NCI-H1105 (cell line): ENCODE data around the gene PLXNA4.
A peak's percentile ranks its signal among the peaks of the same experiment; 100 is the strongest.
"Not testable (repeated sequence)": the region's sequence is repeated elsewhere in the genome, so short reads cannot be mapped to it uniquely, and the experiment has no call there.

Source experiments
- DNase-seq: peaks from one replicate; lab custom pipeline; 2025; lab: John Stamatoyannopoulos, UW

PLXNA4 gene

GRCh38 chr7:132575982-132576720 lies at the start of gene PLXNA4:
Gene PLXNA4 (minus strand): TSS chr7:132576470. CDS start chr7:132508693, 67,777 bp downstream.
- DNase-seq, result peak; percentile 35

- no peak for DNase-seq
Measured at GRCh38 chr7:132625651-132626050, 49.4 kb upstream of the PLXNA4 start.

GRCh38 chr7:132622081-132622480 lies 45.8 kb upstream of the PLXNA4 start:
- no peak for DNase-seq

GRCh38 chr7:132619967-132620366 lies 43.7 kb upstream of the PLXNA4 start:
- DNase-seq, result no peak

GRCh38 chr7:132618956-132619305 lies 42.7 kb upstream of the PLXNA4 start:
- DNase-seq, result no peak

GRCh38 chr7:132618271-132618955 lies 42.1 kb upstream of the PLXNA4 start:
- no peak for DNase-seq

GRCh38 chr7:132614428-132615318 lies 38.4 kb upstream of the PLXNA4 start:
- no peak for DNase-seq

GRCh38 chr7:132613737-132614136 lies 37.5 kb upstream of the PLXNA4 start:
- no peak for DNase-seq

GRCh38 chr7:132610995-132611394 lies 34.7 kb upstream of the PLXNA4 start:
- DNase-seq, result no peak

GRCh38 chr7:132609906-132610520 lies 33.7 kb upstream of the PLXNA4 start:
- DNase-seq, result no peak

- no peak for DNase-seq
Measured at GRCh38 chr7:132609222-132609621, 33.0 kb upstream of the PLXNA4 start.

GRCh38 chr7:132608523-132608922 lies 32.3 kb upstream of the PLXNA4 start:
- DNase-seq, result no peak

GRCh38 chr7:132607656-132608055 lies 31.4 kb upstream of the PLXNA4 start:
- no peak for DNase-seq

GRCh38 chr7:132604121-132604520 lies 27.9 kb upstream of the PLXNA4 start:
- no peak for DNase-seq

GRCh38 chr7:132603220-132603833 lies 27.1 kb upstream of the PLXNA4 start:
- no peak for DNase-seq

- no peak for DNase-seq
Measured at GRCh38 chr7:132601783-132602182, 25.5 kb upstream of the PLXNA4 start.

- DNase-seq, result no peak
Measured at GRCh38 chr7:132596588-132596987, 20.3 kb upstream of the PLXNA4 start.

- not testable (repeated sequence) for DNase-seq
Measured at GRCh38 chr7:132594741-132595140, 18.5 kb upstream of the PLXNA4 start.

GRCh38 chr7:132592936-132593335 lies 16.7 kb upstream of the PLXNA4 start:
- DNase-seq, result no peak

GRCh38 chr7:132592231-132592920 lies 16.1 kb upstream of the PLXNA4 start:
- no peak for DNase-seq

- no peak for DNase-seq
Measured at GRCh38 chr7:132590162-132590561, 13.9 kb upstream of the PLXNA4 start.
